ENCODE results near the gene MLEC.

DNA sequence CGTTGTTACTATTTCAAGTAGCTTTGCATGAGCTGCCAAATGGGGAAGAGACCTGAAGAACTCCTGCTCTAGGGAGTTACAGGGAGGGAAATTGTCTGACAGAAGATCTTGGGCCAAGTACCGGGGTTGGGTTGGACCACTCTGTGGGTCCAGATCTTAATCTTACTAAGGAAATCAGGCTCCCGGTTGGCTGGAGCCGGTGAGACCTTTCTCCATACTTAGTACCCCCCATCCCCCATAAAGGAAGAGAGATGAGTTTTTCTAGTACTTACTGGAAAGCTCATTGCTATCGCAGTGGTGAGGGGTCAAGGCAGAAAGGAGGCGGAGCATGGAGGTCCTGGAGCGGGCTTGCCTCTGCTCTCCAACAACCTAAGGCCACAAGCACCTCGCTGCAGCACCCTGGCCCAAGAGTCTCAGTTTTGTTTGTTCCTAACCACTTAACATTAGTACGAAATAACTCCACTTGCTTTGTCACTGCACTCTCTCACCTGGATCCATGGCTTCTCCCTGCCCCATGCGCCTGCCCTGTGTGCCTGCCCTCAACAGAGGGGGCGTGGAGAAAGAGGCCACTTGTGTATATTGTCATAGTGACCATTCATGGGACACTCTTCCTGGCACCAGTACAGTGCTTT, 16.5 kb downstream of the MLEC start:
- TF ChIP-seq CTCF (IDR thresholded peaks at IDR 0.05) (no peak), POLR2A (IDR thresholded peaks at IDR 0.05) (no peak), POLR2AphosphoS5 (IDR thresholded peaks at IDR 0.05) (no peak)

Data from breast epithelium (tissue), 3 donors.